ENCODE measurements around the gene MARK2.

Gene MARK2

GRCh38 chr11:63845303-63845702 is 6.4 kb downstream of the MARK2 start:
- TF ChIP-seq MAX (IDR thresholded peaks at IDR 0.05) (no peak), TAF1 (IDR thresholded peaks at IDR 0.05; ENCODE audit: low read depth) (no peak), TCF12 (IDR thresholded peaks at IDR 0.05; ENCODE audit: low read depth) (no peak), USF1 (IDR thresholded peaks at IDR 0.05) (no peak), EGR1 (IDR thresholded peaks at IDR 0.05) (no peak), TEAD4 (IDR thresholded peaks at IDR 0.05) (no peak), EP300 (IDR thresholded peaks at IDR 0.05; ENCODE audit: borderline replicate concordance) (no peak), RAD21 (IDR thresholded peaks at IDR 0.05; ENCODE audit: low read depth) (no peak), FOXM1 (IDR thresholded peaks at IDR 0.05; ENCODE audit: borderline replicate concordance, low read depth) (no peak), ZBTB7A (IDR thresholded peaks at IDR 0.05; ENCODE audit: low read depth) (no peak), REST (IDR thresholded peaks at IDR 0.05; ENCODE audit: low read depth) (no peak)

- TF ChIP-seq RAD21 (IDR thresholded peaks at IDR 0.05; ENCODE audit: low read depth) (no peak), REST (IDR thresholded peaks at IDR 0.05; ENCODE audit: low read depth) (no peak), ZBTB7A (IDR thresholded peaks at IDR 0.05; ENCODE audit: low read depth) (no peak), MAX (IDR thresholded peaks at IDR 0.05) (no peak), TEAD4 (IDR thresholded peaks at IDR 0.05) (no peak), EP300 (IDR thresholded peaks at IDR 0.05; ENCODE audit: borderline replicate concordance) (no peak), YY1 (IDR thresholded peaks at IDR 0.05; ENCODE audit: low read depth) (no peak), USF1 (IDR thresholded peaks at IDR 0.05) (no peak), TCF12 (IDR thresholded peaks at IDR 0.05; ENCODE audit: low read depth) (no peak), NFIC (IDR thresholded peaks at IDR 0.05) (no peak), CEBPB (IDR thresholded peaks at IDR 0.05) (no peak), FOXM1 (IDR thresholded peaks at IDR 0.05; ENCODE audit: borderline replicate concordance, low read depth) (no peak), CREB1 (IDR thresholded peaks at IDR 0.05; ENCODE audit: low read depth) (no peak), EGR1 (IDR thresholded peaks at IDR 0.05) (no peak)
Measured at GRCh38 chr11:63845911-63846310, 7.0 kb downstream of the MARK2 start.

- TF ChIP-seq FOXM1 (IDR thresholded peaks at IDR 0.05; ENCODE audit: borderline replicate concordance, low read depth), result no peak
- TF ChIP-seq NFIC (IDR thresholded peaks at IDR 0.05), result no peak
- TF ChIP-seq TEAD4 (IDR thresholded peaks at IDR 0.05), result no peak
- TF ChIP-seq RAD21 (IDR thresholded peaks at IDR 0.05; ENCODE audit: low read depth), result no peak
- no peak for TF ChIP-seq USF1 (IDR thresholded peaks at IDR 0.05)
- no peak for TF ChIP-seq ZBTB7A (IDR thresholded peaks at IDR 0.05; ENCODE audit: low read depth)
- no peak for TF ChIP-seq CREB1 (IDR thresholded peaks at IDR 0.05; ENCODE audit: low read depth)
- no peak for TF ChIP-seq TAF1 (IDR thresholded peaks at IDR 0.05; ENCODE audit: low read depth)
- no peak for TF ChIP-seq EGR1 (IDR thresholded peaks at IDR 0.05)
- no peak for TF ChIP-seq EP300 (IDR thresholded peaks at IDR 0.05; ENCODE audit: borderline replicate concordance)
- no peak for TF ChIP-seq TCF12 (IDR thresholded peaks at IDR 0.05; ENCODE audit: low read depth)
- no peak for TF ChIP-seq YY1 (IDR thresholded peaks at IDR 0.05; ENCODE audit: low read depth)
- TF ChIP-seq CEBPB (IDR thresholded peaks at IDR 0.05), result no peak
Measured at GRCh38 chr11:63846897-63847296, 8.0 kb downstream of the MARK2 start.

GRCh38 chr11:63847363-63847762 is 8.5 kb downstream of the MARK2 start:
- TF ChIP-seq EP300 (IDR thresholded peaks at IDR 0.05; ENCODE audit: borderline replicate concordance) (no peak; the same call in 1 of the 2 replicates), EGR1 (IDR thresholded peaks at IDR 0.05) (no peak), CEBPB (IDR thresholded peaks at IDR 0.05) (no peak), TCF12 (IDR thresholded peaks at IDR 0.05; ENCODE audit: low read depth) (peak; percentile 63; the same call in 1 of the 2 replicates), YY1 (IDR thresholded peaks at IDR 0.05; ENCODE audit: low read depth) (no peak), NFIC (IDR thresholded peaks at IDR 0.05) (peak; percentile 86), MAX (IDR thresholded peaks at IDR 0.05) (peak; percentile 62), ZBTB7A (IDR thresholded peaks at IDR 0.05; ENCODE audit: low read depth) (0 out of 2 replicates have a peak, but pooled peaks have one; percentile 37), RAD21 (IDR thresholded peaks at IDR 0.05; ENCODE audit: low read depth) (0 out of 2 replicates have a peak, but pooled peaks have one; percentile 10)

- TF ChIP-seq CEBPB (IDR thresholded peaks at IDR 0.05) (no peak), TCF12 (IDR thresholded peaks at IDR 0.05; ENCODE audit: low read depth) (no peak), USF1 (IDR thresholded peaks at IDR 0.05) (no peak), NFIC (IDR thresholded peaks at IDR 0.05) (no peak), TAF1 (IDR thresholded peaks at IDR 0.05; ENCODE audit: low read depth) (no peak), RAD21 (IDR thresholded peaks at IDR 0.05; ENCODE audit: low read depth) (no peak), EP300 (IDR thresholded peaks at IDR 0.05; ENCODE audit: borderline replicate concordance) (no peak), MAX (IDR thresholded peaks at IDR 0.05) (no peak), EGR1 (IDR thresholded peaks at IDR 0.05) (no peak), FOXM1 (IDR thresholded peaks at IDR 0.05; ENCODE audit: borderline replicate concordance, low read depth) (no peak), REST (IDR thresholded peaks at IDR 0.05; ENCODE audit: low read depth) (no peak), ZBTB7A (IDR thresholded peaks at IDR 0.05; ENCODE audit: low read depth) (no peak), TEAD4 (IDR thresholded peaks at IDR 0.05) (no peak), YY1 (IDR thresholded peaks at IDR 0.05; ENCODE audit: low read depth) (no peak)
Measured at GRCh38 chr11:63849691-63850090, 10.8 kb downstream of the MARK2 start.

Measured in Ishikawa (cell line).